K562 (cell line): Measurements from ENCODE around the gene CHTOP. TPM values are rescaled to one million over a fixed set of nuclear protein-coding genes. Genes with fewer than 3 reads are reported as not detected.

Experiments
- ATAC-seq: fragments of 200-7000 bp; cut with Tn5 transposase; 3 replicates; pipeline ENCODE4 v1.9.1; 2020; ENCODE audit warnings: moderate library complexity
- BruUV-seq: library from RNA; stranded (reverse); fragments of 400-500 nt; replicated peaks from 2 replicates; lab custom pipeline; 2021; lab: Mats Ljungman, UMichigan
- CTCF ChIA-PET: fragments of 300-600 bp; formaldehyde crosslinking; extraction: SDS; loops from one replicate; lab custom pipeline; 2021; ENCODE audit warnings: low intra/inter-chr PET ratio; lab: Yijun Ruan, JAX
- POLR2A ChIA-PET: fragments of 300-600, 350-650 bp; sonication (Branson Sonifier 250); formaldehyde crosslinking; extraction: SDS; loops from one replicate; lab custom pipeline; 2021; ENCODE audit warnings: antibody characterized with exemption, inconsistent platforms; lab: Yijun Ruan, JAX
- DNase-seq, 4 experiments: peaks; one replicate each; pipeline versions ENCODE4 v3.0.0 to v3.0.0-alpha.2; 2011 to 2018; ENCODE audit warnings: low spot score in 3 of 4, mixed read lengths in 3 of 4; ENCODE audit errors: extremely low read depth in 1 of 4
- FAIRE-seq: peaks from 2 replicates; lab custom pipeline; 2011; peaks lifted over from hg19 to GRCh38; lab: Jason Lieb, UNC
- H2AFZ ChIP-seq: 2 replicates; pipeline ENCODE4 v1.6.0; 2011; ENCODE audit warnings: low read depth, low read length, control low read depth, inconsistent platforms
- H3K27ac ChIP-seq: fragments of 200-600 bp; 3 replicates; pipeline ENCODE4 v1.8.0; 2011; ENCODE audit warnings: low read depth, mild to moderate bottlenecking, control low read depth, inconsistent platforms, low read length, moderate library complexity, mixed read lengths; ENCODE audit errors: extremely low read depth
- H3K27me3 ChIP-seq, 2 experiments: fragments of 300-600 bp in 1 of 2; 2 replicates in 1 of 2; 3 replicates in 1 of 2; pipeline versions ENCODE4 v1.6.0 to v1.8.0; 2011; ENCODE audit warnings: inconsistent platforms in 2 of 2, low read length in 2 of 2, mild to moderate bottlenecking in 1 of 2, mixed read lengths in 1 of 2, moderate library complexity in 1 of 2; ENCODE audit not compliant: control insufficient read depth in 2 of 2, insufficient read depth in 2 of 2
- H3K36me3 ChIP-seq: fragments of 300-600 bp; 3 replicates; pipeline ENCODE4 v1.8.0; 2011; ENCODE audit warnings: mild to moderate bottlenecking, low read length, inconsistent platforms; ENCODE audit not compliant: control insufficient read depth, insufficient read depth
- H3K4me1 ChIP-seq, 2 experiments: fragments of 200-600 bp in 1 of 2; replicated peaks in 1 of 2; 2 replicates in 1 of 2; 3 replicates in 1 of 2; pipeline versions ENCODE4 v1.5.1 to v1.8.0; 2011; ENCODE audit warnings: inconsistent platforms in 2 of 2, low read length in 2 of 2, mild to moderate bottlenecking in 1 of 2, mixed read lengths in 1 of 2, moderate library complexity in 1 of 2; ENCODE audit not compliant: control insufficient read depth in 2 of 2, insufficient read depth in 2 of 2
- H3K4me2 ChIP-seq: 2 replicates; pipeline ENCODE4 v1.6.1; 2011; ENCODE audit warnings: low read length, control low read depth, inconsistent platforms, mixed read lengths; ENCODE audit not compliant: insufficient read depth
- H3K4me3 ChIP-seq: fragments of 200-600 bp; sonication (generic), shearing (Covaris generic); 2 replicates; pipeline ENCODE4 v1.5.1; 2016; ENCODE audit warnings: control low read depth, inconsistent platforms
- H3K79me2 ChIP-seq: fragments of 200-600 bp; 3 replicates; pipeline ENCODE4 v1.8.0; 2011; ENCODE audit warnings: low read length, inconsistent platforms; ENCODE audit not compliant: control insufficient read depth, insufficient read depth
- H3K9ac ChIP-seq, 2 experiments: 2 replicates each; pipeline versions ENCODE4 v1.6.0 to v1.6.1; 2011; ENCODE audit warnings: low read depth in 2 of 2, low read length in 2 of 2, control low read depth in 1 of 2, inconsistent platforms in 1 of 2, mild to moderate bottlenecking in 1 of 2, mixed read lengths in 1 of 2; ENCODE audit not compliant: insufficient read depth in 1 of 2
- H3K9me1 ChIP-seq: one replicate; pipeline ENCODE4 v1.6.0; 2011; ENCODE audit warnings: inconsistent platforms, mild to moderate bottlenecking, low read length, moderate library complexity; ENCODE audit not compliant: control insufficient read depth, insufficient read depth
- H3K9me3 ChIP-seq: replicated peaks from 2 replicates; pipeline ENCODE4 v1.5.1; 2011; ENCODE audit warnings: low read depth, low read length, inconsistent platforms; ENCODE audit not compliant: control insufficient read depth, insufficient read depth
- H4K20me1 ChIP-seq: replicated peaks from 2 replicates; pipeline ENCODE4 v1.6.1; 2011; ENCODE audit warnings: low read length, inconsistent platforms, mixed read lengths; ENCODE audit not compliant: control insufficient read depth, insufficient read depth
- CHD4 ChIP-seq: fragments of 200-600 bp; sonication (generic); IDR thresholded peaks from 3 replicates; pipeline ENCODE4 v1.6.1; 2012; ENCODE audit warnings: low read depth, mild to moderate bottlenecking, mixed read lengths, low read length, inconsistent platforms; ENCODE audit not compliant: insufficient read depth, insufficient replicate concordance, poor library complexity, severe bottlenecking
- MAFG ChIP-seq: fragments of 450-650 bp; conservative IDR thresholded peaks from 2 replicates; pipeline ENCODE4 v1.6.1; 2016; ENCODE audit warnings: missing genetic modification characterization, missing compliant biosample characterization
- NFE2 ChIP-seq: IDR thresholded peaks from 2 replicates; pipeline ENCODE4 v1.6.1; 2014; ENCODE audit warnings: antibody characterized with exemption, low read depth
- POU5F1 ChIP-seq: fragments of 150-350 bp; IDR thresholded peaks from 2 replicates; pipeline ENCODE4 v1.6.1; 2014; ENCODE audit warnings: borderline replicate concordance, low read length, low read depth, mild to moderate bottlenecking; ENCODE audit not compliant: partially characterized antibody
- SMARCE1 ChIP-seq: fragments of 450-650 bp; IDR thresholded peaks from 2 replicates; pipeline ENCODE4 v1.7.1; 2016; ENCODE audit warnings: mild to moderate bottlenecking
- ZKSCAN3 ChIP-seq: fragments of 250-450 bp; sonication (Bioruptor Pico); IDR thresholded peaks from 2 replicates; pipeline ENCODE4 v1.4.0; 2020
- ZNF282 ChIP-seq: sonication (generic); formaldehyde crosslinking; IDR thresholded peaks from 2 replicates; pipeline ENCODE4 v1.8.1; 2023; ENCODE audit warnings: missing genetic modification reagents
- ZNF316 ChIP-seq: fragments of 450-650 bp; IDR thresholded peaks from 2 replicates; pipeline ENCODE4 v1.6.1; 2016
- WGBS: fragments of 100-300 bp; shearing (Covaris generic); methylation state at CpG from one replicate; pipeline ENCODE4 v1.1.6; 2016; ENCODE audit warnings: low coverage, mixed read lengths; ENCODE audit not compliant: insufficient coverage; ENCODE audit errors: missing lambda C conversion rate; 5-methylcytosine and 5-hydroxymethylcytosine counted together
- in situ Hi-C: fragments of 300-500 bp; cut with MboI; formaldehyde crosslinking; loops from 4 replicates; pipeline ENCODE4 v1.15.0; 2018; ENCODE audit warnings: inconsistent platforms, mixed read lengths
- intact Hi-C: fragments of 100-400 bp; cut with micrococcal nuclease; formaldehyde crosslinking; loops from 2 replicates; pipeline ENCODE4 v1.14.2; 2022
- polyA plus RNA-seq, 8 experiments: library from polyadenylated mRNA; depleted of rRNA in 4 of 8; stranded (reverse) in 5 of 8; unstranded in 3 of 8; fragments of >200 nt; fragmentation: Nextera tagmentation in 2 of 8; fragmentation: Illumina TruSeq in 1 of 8; extraction: Ambion mirVana in 2 of 8; extraction: Trizol in 1 of 8; gene quantifications; 2 replicates each; pipeline versions ENCODE4 v1.2.1 to v1.2.3, GENCODE V29; 2011 to 2014; ENCODE audit warnings: inconsistent platforms in 1 of 8, missing spikeins in 1 of 8
- total RNA-seq, 7 experiments: library from RNA; depleted of rRNA in 6 of 7; stranded (reverse); fragments of >200 nt in 6 of 7; fragmentation: Illumina TruSeq in 2 of 7; extraction: Trizol in 2 of 7; gene quantifications; 2 replicates each; pipeline versions ENCODE4 v1.2.1 to v1.2.3, GENCODE V29; 2011 to 2021; ENCODE audit warnings: low replicate concordance in 1 of 7
- TF ChIP-seq, protein P1 (sequence below): fragments of 450-650 bp; conservative IDR thresholded peaks from 2 replicates; pipeline ENCODE4 v1.6.1; 2016; ENCODE audit warnings: missing genetic modification characterization, low read depth, mild to moderate bottlenecking, missing compliant biosample characterization, moderate library complexity
- TF ChIP-seq, protein P2 (sequence below): IDR thresholded peaks from 2 replicates; pipeline ENCODE4 v1.6.1; 2011; ENCODE audit warnings: borderline replicate concordance, low read depth, mild to moderate bottlenecking, moderate library complexity, low read length; ENCODE audit not compliant: insufficient read depth, poor library complexity, severe bottlenecking

The CHTOP gene
- total and polyA plus RNA-seq, 9 of the 15 experiments (the other 6 are each of a cell fraction or from before 2014, with no cell fraction given), result 10.2 to 91.8 (median 60.8) TPM

DNA sequence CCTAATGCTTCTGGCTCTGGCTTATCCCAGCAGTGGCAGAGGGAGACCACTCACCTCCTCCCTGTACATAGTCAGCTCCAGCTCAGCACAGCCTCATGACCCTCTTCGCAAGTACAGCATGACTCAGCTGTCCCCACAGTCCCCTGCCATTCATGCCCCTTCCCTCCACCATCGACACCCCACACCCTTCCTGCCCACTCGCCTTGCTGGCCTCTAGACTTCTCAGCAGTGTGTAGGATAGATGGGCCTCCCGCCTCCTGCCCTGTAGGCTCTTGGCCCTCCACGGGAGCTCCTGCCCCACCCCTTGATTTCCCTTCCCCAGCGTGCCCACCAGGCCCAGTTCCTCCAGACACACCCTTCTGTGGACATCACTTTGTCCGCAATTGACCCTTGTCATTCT is 54.4 kb downstream of the CHTOP start:
- FAIRE-seq, result no peak

More for the DNA sequence above, 54.4 kb downstream of the CHTOP start:
- Histone ChIP-seq H3K4me1 (peaks cover 3 to 23% of the 10 kb centered on the region in 2 experiments; a peak in 4 of 5 replicates), H3K36me3 (no peaks in the 10 kb centered on the region), H3K9me1 (peaks cover 3% of the 10 kb centered on the region), H3K79me2 (no peaks in the 10 kb centered on the region), H3K27me3 (peaks cover 0 to 12% of the 10 kb centered on the region in 2 experiments; a peak in 1 of 5 replicates), H2AFZ (peak overlapping the region; percentile 58; the same call in 1 of the 2 replicates), H3K4me3 (no peak overlapping the region), H4K20me1 (no peaks in the 10 kb centered on the region), H3K9ac (peak overlapping the region in 1 of 2 experiments; percentile 65; a peak in 1 of 4 replicates), H3K9me3 (no peaks in the 10 kb centered on the region), H3K4me2 (no peak overlapping the region), H3K27ac (no peak overlapping the region; the same call in 2 of the 3 replicates)
- POLR2A ChIA-PET, result interaction anchor here (1.4 kb wide), 1 partner anchor 10 kb away, joined by 4 read pairs; no protein-coding TSS in a partner anchor
- in situ Hi-C loops, result no loop called here
- TF ChIP-seq CHD4 (no peak), POU5F1 (no peak), SMARCE1 (no peak), ZKSCAN3 (CRISPR knock-in tag) (no peak), NFE2 (peak; percentile 51; the same call in 1 of the 2 replicates), ZNF316 (peak; percentile 66), MAFG (tag) (0 out of 2 replicates have a peak, but pooled peaks have one; percentile 18), ZNF282 (CRISPR knock-in tag) (no peak)
- TF ChIP-seq, protein P1, sequence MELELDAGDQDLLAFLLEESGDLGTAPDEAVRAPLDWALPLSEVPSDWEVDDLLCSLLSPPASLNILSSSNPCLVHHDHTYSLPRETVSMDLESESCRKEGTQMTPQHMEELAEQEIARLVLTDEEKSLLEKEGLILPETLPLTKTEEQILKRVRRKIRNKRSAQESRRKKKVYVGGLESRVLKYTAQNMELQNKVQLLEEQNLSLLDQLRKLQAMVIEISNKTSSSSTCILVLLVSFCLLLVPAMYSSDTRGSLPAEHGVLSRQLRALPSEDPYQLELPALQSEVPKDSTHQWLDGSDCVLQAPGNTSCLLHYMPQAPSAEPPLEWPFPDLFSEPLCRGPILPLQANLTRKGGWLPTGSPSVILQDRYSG (tag), result no peak
- TF ChIP-seq, protein P2, sequence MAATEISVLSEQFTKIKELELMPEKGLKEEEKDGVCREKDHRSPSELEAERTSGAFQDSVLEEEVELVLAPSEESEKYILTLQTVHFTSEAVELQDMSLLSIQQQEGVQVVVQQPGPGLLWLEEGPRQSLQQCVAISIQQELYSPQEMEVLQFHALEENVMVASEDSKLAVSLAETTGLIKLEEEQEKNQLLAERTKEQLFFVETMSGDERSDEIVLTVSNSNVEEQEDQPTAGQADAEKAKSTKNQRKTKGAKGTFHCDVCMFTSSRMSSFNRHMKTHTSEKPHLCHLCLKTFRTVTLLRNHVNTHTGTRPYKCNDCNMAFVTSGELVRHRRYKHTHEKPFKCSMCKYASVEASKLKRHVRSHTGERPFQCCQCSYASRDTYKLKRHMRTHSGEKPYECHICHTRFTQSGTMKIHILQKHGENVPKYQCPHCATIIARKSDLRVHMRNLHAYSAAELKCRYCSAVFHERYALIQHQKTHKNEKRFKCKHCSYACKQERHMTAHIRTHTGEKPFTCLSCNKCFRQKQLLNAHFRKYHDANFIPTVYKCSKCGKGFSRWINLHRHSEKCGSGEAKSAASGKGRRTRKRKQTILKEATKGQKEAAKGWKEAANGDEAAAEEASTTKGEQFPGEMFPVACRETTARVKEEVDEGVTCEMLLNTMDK, result no peak
- no peak for DNase-seq
- 54% methylated on average over 7 of the region's 7 CpGs for WGBS
- intact Hi-C loops, result no loop called here
- no peak for ATAC-seq
- no TSS peak for BruUV-seq
- CTCF ChIA-PET, result no interaction called here
